ENCODE results near the gene SCMH1.

- TF ChIP-seq CTCF (IDR thresholded peaks at IDR 0.05) (no peak), POLR2AphosphoS5 (IDR thresholded peaks at IDR 0.05) (no peak), EP300 (IDR thresholded peaks at IDR 0.05) (no peak), POLR2A (IDR thresholded peaks at IDR 0.05; ENCODE audit: low read depth) (no peak)
These were observed 170.1 kb downstream of the SCMH1 start for GRCh38 chr1:41072051-41072450.
